H1 (cell line): ENCODE data around the gene TTI1. TPM values are rescaled to one million over a fixed set of nuclear protein-coding genes. Genes with fewer than 3 reads are reported as not detected.

Experiments
- CTCF ChIA-PET: fragments of 300-600 bp; sonication (Branson Sonifier 250); formaldehyde crosslinking; loops from one replicate; lab custom pipeline; 2021; ENCODE audit not compliant: partially characterized antibody; lab: Charles Lee
- POLR2A ChIA-PET: fragments of 300-600 bp; sonication (Branson Sonifier 250); formaldehyde crosslinking; loops from one replicate; lab custom pipeline; 2021; ENCODE audit warnings: inconsistent platforms; ENCODE audit not compliant: partially characterized antibody; lab: Charles Lee
- DNase-seq, 2 experiments: peaks; one replicate each; pipeline versions ENCODE4 v3.0.0 to v3.0.0-alpha.2; 2010 to 2022; ENCODE audit warnings: low spot score in 2 of 2, low read depth in 1 of 2, mixed read lengths in 1 of 2
- FAIRE-seq: peaks from 2 replicates; lab custom pipeline; 2011; peaks lifted over from hg19 to GRCh38; lab: Jason Lieb, UNC
- H2AFZ ChIP-seq: 2 replicates; pipeline ENCODE4 v1.8.1; 2012; ENCODE audit warnings: low read length, inconsistent platforms
- H2AK5ac ChIP-seq: 2 replicates; pipeline ENCODE4 v1.6.1; 2013; ENCODE audit warnings: low read depth, low read length
- H2BK120ac ChIP-seq: replicated peaks from 2 replicates; pipeline ENCODE3; 2013; ENCODE audit warnings: low read depth, low read length, inconsistent platforms
- H2BK12ac ChIP-seq: 2 replicates; pipeline ENCODE4 v1.6.1; 2013; ENCODE audit warnings: low read depth, low read length
- H2BK15ac ChIP-seq: 2 replicates; pipeline ENCODE4 v1.6.1; 2013; ENCODE audit warnings: low read length
- H2BK20ac ChIP-seq: 2 replicates; pipeline ENCODE4 v1.6.1; 2013; ENCODE audit warnings: low read length
- H2BK5ac ChIP-seq: 2 replicates; pipeline ENCODE4 v1.6.1; 2013; ENCODE audit warnings: low read depth, low read length
- H3K14ac ChIP-seq: 2 replicates; pipeline ENCODE4 v1.6.1; 2013; ENCODE audit warnings: inconsistent platforms; ENCODE audit not compliant: insufficient read length
- H3K18ac ChIP-seq: 2 replicates; pipeline ENCODE4 v1.6.1; 2013; ENCODE audit warnings: low read length; ENCODE audit errors: extremely low read depth
- H3K23ac ChIP-seq: 2 replicates; pipeline ENCODE4 v1.6.1; 2013; ENCODE audit warnings: inconsistent platforms; ENCODE audit not compliant: insufficient read length
- H3K23me2 ChIP-seq: 2 replicates; pipeline ENCODE4 v1.6.1; 2013; ENCODE audit warnings: low read depth, low read length
- H3K27ac ChIP-seq: 2 replicates; pipeline ENCODE4 v1.6.1; 2011; ENCODE audit warnings: low read depth, low read length, inconsistent platforms
- H3K27me3 ChIP-seq, 4 experiments: replicated peaks in 1 of 4; 1 replicate in 1 of 4; 2 replicates in 3 of 4; pipeline versions ENCODE4 v1.6.1 to v1.8.1; 2011 to 2013; ENCODE audit warnings: low read length in 3 of 4, mild to moderate bottlenecking in 3 of 4, inconsistent platforms in 2 of 4, mixed read lengths in 2 of 4, moderate library complexity in 1 of 4; ENCODE audit not compliant: control insufficient read depth in 3 of 4, insufficient read depth in 3 of 4; ENCODE audit errors: extremely low read depth in 1 of 4
- H3K36me3 ChIP-seq, 4 experiments: 2 replicates each; pipeline versions ENCODE4 v1.6.1 to v1.8.1; 2011 to 2013; ENCODE audit warnings: mild to moderate bottlenecking in 4 of 4, low read length in 3 of 4, moderate library complexity in 2 of 4, control low read depth in 1 of 4, inconsistent platforms in 1 of 4; ENCODE audit not compliant: insufficient read depth in 4 of 4, control insufficient read depth in 2 of 4
- H3K4ac ChIP-seq: replicated peaks from 2 replicates; pipeline ENCODE3; 2013; ENCODE audit warnings: low read length, low read depth, mixed read lengths, inconsistent platforms; ENCODE audit not compliant: insufficient read length
- H3K4me1 ChIP-seq, 4 experiments: replicated peaks in 1 of 4; 1 replicate in 1 of 4; 2 replicates in 3 of 4; pipeline versions ENCODE4 v1.6.1 to v1.8.1; 2011 to 2013; ENCODE audit warnings: low read length in 3 of 4, inconsistent platforms in 2 of 4, mixed read lengths in 1 of 4; ENCODE audit not compliant: insufficient read depth in 4 of 4, control insufficient read depth in 3 of 4
- H3K4me2 ChIP-seq, 2 experiments: 2 replicates each; pipeline versions ENCODE4 v1.6.1 to v1.8.1; 2011 to 2013; ENCODE audit warnings: low read depth in 2 of 2, low read length in 2 of 2, control low read depth in 1 of 2, inconsistent platforms in 1 of 2, mild to moderate bottlenecking in 1 of 2; ENCODE audit not compliant: insufficient read depth in 1 of 2
- H3K4me3 ChIP-seq, 4 experiments: fragments of 200-600, 300-600 bp in 1 of 4; sonication (generic), shearing (Covaris generic), sonication (Bioruptor Twin) in 1 of 4; 2 replicates each; pipeline versions ENCODE4 v1.5.1 to v1.8.1; 2011 to 2016; ENCODE audit warnings: low read length in 4 of 4, low read depth in 3 of 4, control low read depth in 2 of 4, inconsistent platforms in 2 of 4, mild to moderate bottlenecking in 2 of 4, mixed read lengths in 1 of 4, moderate library complexity in 1 of 4; ENCODE audit not compliant: insufficient read depth in 2 of 4; ENCODE audit errors: extremely low read depth in 1 of 4
- H3K56ac ChIP-seq: replicated peaks from 2 replicates; pipeline ENCODE3; 2013; ENCODE audit warnings: low read depth, mild to moderate bottlenecking, mixed read lengths, low read length, inconsistent platforms; ENCODE audit not compliant: insufficient read length
- H3K79me1 ChIP-seq: 2 replicates; pipeline ENCODE4 v1.6.1; 2013; ENCODE audit warnings: low read depth, low read length, control low read depth
- H3K79me2 ChIP-seq, 2 experiments: 2 replicates each; pipeline versions ENCODE4 v1.6.1 to v1.8.1; 2012 to 2013; ENCODE audit warnings: low read length in 2 of 2, mild to moderate bottlenecking in 2 of 2, inconsistent platforms in 1 of 2; ENCODE audit not compliant: insufficient read depth in 2 of 2, control insufficient read depth in 1 of 2
- H3K9ac ChIP-seq, 4 experiments: replicated peaks in 1 of 4; 1 replicate in 1 of 4; 2 replicates in 3 of 4; pipeline versions ENCODE4 v1.6.1 to v1.8.1; 2011 to 2013; ENCODE audit warnings: low read depth in 3 of 4, low read length in 3 of 4, control low read depth in 2 of 4, mild to moderate bottlenecking in 2 of 4, moderate library complexity in 2 of 4, inconsistent platforms in 1 of 4; ENCODE audit errors: extremely low read depth in 1 of 4
- H3K9me3 ChIP-seq, 2 experiments: 2 replicates each; pipeline versions ENCODE4 v1.6.1 to v1.8.1; 2012 to 2013; ENCODE audit warnings: mild to moderate bottlenecking in 2 of 2, moderate library complexity in 2 of 2, control low read depth in 1 of 2, inconsistent platforms in 1 of 2, low read depth in 1 of 2, low read length in 1 of 2, mixed read lengths in 1 of 2; ENCODE audit not compliant: insufficient read depth in 2 of 2
- H4K20me1 ChIP-seq, 2 experiments: replicated peaks in 1 of 2; 2 replicates each; pipeline versions ENCODE3 to v1.8.1; 2011 to 2013; ENCODE audit warnings: inconsistent platforms in 2 of 2, low read length in 2 of 2, mild to moderate bottlenecking in 1 of 2; ENCODE audit not compliant: insufficient read depth in 2 of 2, control insufficient read depth in 1 of 2
- H4K5ac ChIP-seq: 2 replicates; pipeline ENCODE4 v1.6.1; 2013; ENCODE audit warnings: low read length, low read depth, mixed read lengths, inconsistent platforms; ENCODE audit not compliant: insufficient read length
- H4K8ac ChIP-seq: 2 replicates; pipeline ENCODE4 v1.8.0; 2013; ENCODE audit warnings: mild to moderate bottlenecking, moderate library complexity, low read length, inconsistent platforms; ENCODE audit not compliant: insufficient read depth; ENCODE audit errors: extremely low read depth
- H4K91ac ChIP-seq: replicated peaks from 2 replicates; pipeline ENCODE3; 2013; ENCODE audit warnings: low read length, mixed read lengths, inconsistent platforms; ENCODE audit not compliant: insufficient read length
- BCL11A ChIP-seq, 2 experiments: IDR thresholded peaks; one replicate each; pipeline ENCODE4 v1.6.1; 2011; ENCODE audit warnings: low read depth in 2 of 2, low read length in 2 of 2, mild to moderate bottlenecking in 2 of 2
- CBX8 ChIP-seq: fragments of 300-800, 300-1000 bp; sonication (generic); IDR thresholded peaks from 2 replicates; pipeline ENCODE4 v1.7.1; 2016; ENCODE audit warnings: low read depth, low read length, borderline replicate concordance
- JUND ChIP-seq: IDR thresholded peaks from 2 replicates; pipeline ENCODE4 v1.6.1; 2011; ENCODE audit warnings: mild to moderate bottlenecking, improper control_type of control experiment, low read length
- TBP ChIP-seq: IDR thresholded peaks from 2 replicates; pipeline ENCODE4 v1.6.1; 2011; ENCODE audit warnings: low read depth, low read length, improper control_type of control experiment
- TEAD4 ChIP-seq: IDR thresholded peaks from 2 replicates; pipeline ENCODE4 v1.6.1; 2012; ENCODE audit warnings: low read depth, low read length, inconsistent platforms, mixed read lengths
- ZNF274 ChIP-seq: IDR thresholded peaks from 2 replicates; pipeline ENCODE4 v1.7.0; 2012; ENCODE audit warnings: low read length, borderline replicate concordance; ENCODE audit errors: extremely low read depth
- polyA plus RNA-seq, 7 experiments: library from polyadenylated mRNA; depleted of rRNA in 3 of 7; stranded (reverse) in 5 of 7; unstranded in 2 of 7; fragments of >200 nt in 5 of 7; fragments of 200-250 nt in 2 of 7; gene quantifications; 1 replicate in 5 of 7; 2 replicates in 1 of 7; 4 replicates in 1 of 7; pipeline versions ENCODE4 v1.2.1 to v1.2.3, GENCODE V29; 2011 to 2013; ENCODE audit warnings: missing spikeins in 2 of 7, mixed read lengths in 2 of 7
- total RNA-seq: library from RNA; stranded (reverse); fragmentation: NEBNext Ultra II Directional; extraction: Animal tissue kit (Norgen Biotek cat#: 25700); gene quantifications from 2 replicates; pipeline ENCODE4 v1.2.1, GENCODE V29; 2021

TTI1 gene
- total and polyA plus RNA-seq, 2 of the 8 experiments (the other 6 are each of a cell fraction or from before 2014, with no cell fraction given): 34.1 to 47.0 TPM

- peaks cover 0 to 17% (median 4%) of the 10 kb centered on the region in 4 experiments; a peak in 5 of 7 replicates for H3K4me1 ChIP-seq
- CTCF ChIA-PET: interaction anchor here (0.6 to 4.6 kb wide), 8 partner anchors 9 to 95 kb away, joined by 3 to 19 read pairs (median 3); no protein-coding TSS in a partner anchor
- H3K23me2 ChIP-seq: no peaks in the 10 kb centered on the region
- H3K4me3 ChIP-seq: no peak overlapping the region
- H2BK5ac ChIP-seq: no peak overlapping the region
- no peak overlapping the region for H2BK120ac ChIP-seq
- H2AFZ ChIP-seq: no peak overlapping the region
- H2BK15ac ChIP-seq: no peak overlapping the region
- no peak overlapping the region for H2AK5ac ChIP-seq
- no peak overlapping the region for H3K9ac ChIP-seq
- no peak for FAIRE-seq
- H3K23ac ChIP-seq: no peak overlapping the region
- H3K79me1 ChIP-seq: no peaks in the 10 kb centered on the region
- H2BK20ac ChIP-seq: no peak overlapping the region
- no peak overlapping the region for H4K91ac ChIP-seq
- no peak overlapping the region for H3K56ac ChIP-seq
- H3K4ac ChIP-seq: no peak overlapping the region
- 0 out of 4 replicates have a peak, but pooled peaks cover 0 to 4% of the 10 kb centered on the region in 2 experiments for H3K9me3 ChIP-seq
- no peaks in the 10 kb centered on the region for H4K20me1 ChIP-seq
- H3K27ac ChIP-seq: no peak overlapping the region
- H3K14ac ChIP-seq: no peak overlapping the region
- H3K36me3 ChIP-seq: no peaks in the 10 kb centered on the region
- POLR2A ChIA-PET: interaction anchor here (1.7 kb wide), 1 partner anchor 58 kb away, joined by 3 read pairs; no protein-coding TSS in a partner anchor
- H3K79me2 ChIP-seq: no peaks in the 10 kb centered on the region
- no peak overlapping the region for H4K5ac ChIP-seq
- no peak overlapping the region for H3K4me2 ChIP-seq
- H3K27me3 ChIP-seq: peaks cover 0 to 11% (median 2%) of the 10 kb centered on the region in 4 experiments; a peak in 2 of 7 replicates
- H4K8ac ChIP-seq: no peak overlapping the region
- no peak overlapping the region for H3K18ac ChIP-seq
- no peak overlapping the region for H2BK12ac ChIP-seq
- peak in 1 of 2 experiments; percentile 31 for DNase-seq
- no peak for TF ChIP-seq TBP
- TF ChIP-seq BCL11A (IDR thresholded peaks at IDR 0.05; ENCODE audit: low read depth in 2 of 2, low read length in 2 of 2): no peak
- no peak for TF ChIP-seq ZNF274
- no peak for TF ChIP-seq TEAD4
- TF ChIP-seq CBX8: no peak
- no peak for TF ChIP-seq JUND
Measured at GRCh38 chr20:37970856-37971245, 62.4 kb downstream of the TTI1 start.
